ENCODE measurements around the gene TNS1.

GRCh38 chr2:217829420-217829819 is 173.4 kb downstream of the TNS1 start:
- TF ChIP-seq CTCF (IDR thresholded peaks at IDR 0.05; ENCODE audit: poor library complexity) (no peak), EZH2phosphoT487 (IDR thresholded peaks at IDR 0.05; ENCODE audit: low read depth, severe bottlenecking, unreplicated experiment) (no peak)

Data from hepatocyte (in vitro differentiated cells).